ENCODE data around the gene KRT37. TPM values are rescaled to one million over a fixed set of nuclear protein-coding genes. Genes with fewer than 3 reads are reported as not detected.

Gene KRT37
- total RNA-seq = not detected
- long read RNA-seq = 0 reads

- H3K4me1 ChIP-seq = no peaks in the 10 kb centered on the region
- no peaks in the 10 kb centered on the region for H3K27me3 ChIP-seq (ENCODE audit: low read depth)
- no peaks in the 10 kb centered on the region for H3K36me3 ChIP-seq
- ATAC-seq (no peak), DNase-seq (no peak)
- no peaks in the 10 kb centered on the region for H3K9me3 ChIP-seq
- intact Hi-C loops (cut with DNase I) = no loop called here
- TF ChIP-seq, protein P1, sequence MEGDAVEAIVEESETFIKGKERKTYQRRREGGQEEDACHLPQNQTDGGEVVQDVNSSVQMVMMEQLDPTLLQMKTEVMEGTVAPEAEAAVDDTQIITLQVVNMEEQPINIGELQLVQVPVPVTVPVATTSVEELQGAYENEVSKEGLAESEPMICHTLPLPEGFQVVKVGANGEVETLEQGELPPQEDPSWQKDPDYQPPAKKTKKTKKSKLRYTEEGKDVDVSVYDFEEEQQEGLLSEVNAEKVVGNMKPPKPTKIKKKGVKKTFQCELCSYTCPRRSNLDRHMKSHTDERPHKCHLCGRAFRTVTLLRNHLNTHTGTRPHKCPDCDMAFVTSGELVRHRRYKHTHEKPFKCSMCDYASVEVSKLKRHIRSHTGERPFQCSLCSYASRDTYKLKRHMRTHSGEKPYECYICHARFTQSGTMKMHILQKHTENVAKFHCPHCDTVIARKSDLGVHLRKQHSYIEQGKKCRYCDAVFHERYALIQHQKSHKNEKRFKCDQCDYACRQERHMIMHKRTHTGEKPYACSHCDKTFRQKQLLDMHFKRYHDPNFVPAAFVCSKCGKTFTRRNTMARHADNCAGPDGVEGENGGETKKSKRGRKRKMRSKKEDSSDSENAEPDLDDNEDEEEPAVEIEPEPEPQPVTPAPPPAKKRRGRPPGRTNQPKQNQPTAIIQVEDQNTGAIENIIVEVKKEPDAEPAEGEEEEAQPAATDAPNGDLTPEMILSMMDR (IDR thresholded peaks at IDR 0.05) = no peak
- no peak within 1 kb of the TSS for H3K27ac ChIP-seq
- H3K4me3 ChIP-seq = no peak within 1 kb of the TSS
These were observed at the start of gene KRT37 for GRCh38 chr17:41424111-41424635. KRT37 (minus strand) TSS chr17:41424585; CDS start chr17:41424523, 62 bp downstream.

- TF ChIP-seq, protein P1 (IDR thresholded peaks at IDR 0.05) = no peak
- DNase-seq (no peak), ATAC-seq (no peak)
- Histone ChIP-seq H3K27ac (no peak overlapping the region), H3K4me3 (no peak overlapping the region), H3K4me1 (peaks cover 12% of the 10 kb centered on the region), H3K36me3 (no peaks in the 10 kb centered on the region), H3K9me3 (peaks cover 4% of the 10 kb centered on the region), H3K27me3 (ENCODE audit: low read depth) (no peaks in the 10 kb centered on the region)
- intact Hi-C loops (cut with DNase I) = no loop called here
These were observed 44.0 kb upstream of the KRT37 start for GRCh38 chr17:41468346-41468745.

- intact Hi-C loops (cut with DNase I) = no loop called here
- no peak overlapping the region for H3K27ac ChIP-seq
- DNase-seq (no peak), ATAC-seq (no peak)
- TF ChIP-seq, protein P1 (IDR thresholded peaks at IDR 0.05) = no peak
- peaks cover 12% of the 10 kb centered on the region for H3K4me1 ChIP-seq
- H3K9me3 ChIP-seq = peaks cover 4% of the 10 kb centered on the region
- no peak overlapping the region for H3K4me3 ChIP-seq
- no peaks in the 10 kb centered on the region for H3K36me3 ChIP-seq
- H3K27me3 ChIP-seq (ENCODE audit: low read depth) = no peaks in the 10 kb centered on the region
These were observed 43.2 kb upstream of the KRT37 start for GRCh38 chr17:41467561-41467960.

DNA sequence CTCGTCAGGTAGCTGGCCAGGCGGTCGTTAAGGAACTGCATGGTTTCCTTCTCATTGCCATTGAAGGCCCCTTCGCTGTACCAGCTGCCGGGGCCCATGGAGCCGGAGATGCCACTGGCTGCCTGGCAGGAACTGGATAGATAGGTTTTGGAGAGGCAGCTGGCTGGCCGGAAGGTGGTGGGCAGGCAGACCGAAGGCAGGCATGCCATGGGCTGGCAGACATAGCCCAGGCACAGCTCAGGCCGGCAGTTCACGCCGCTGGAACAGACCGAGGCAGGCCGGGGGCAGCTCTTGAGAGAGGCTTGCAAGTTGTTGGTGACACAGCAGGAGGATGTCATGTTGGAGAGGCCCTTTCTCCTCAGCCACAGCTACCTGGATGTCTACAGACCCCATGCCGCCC, 42.6 kb upstream of the KRT37 start, which contains the start of gene KRT32:
KRT32 (minus strand) TSS at position 399 of the 400 bp plus-strand sequence; CDS start at position 338, 61 bp downstream.
- intact Hi-C loops (cut with DNase I) = no loop called here
- H3K9me3 ChIP-seq = peaks cover 4% of the 10 kb centered on the region
- H3K4me3 ChIP-seq = no peak within 1 kb of the TSS
- H3K4me1 ChIP-seq = peaks cover 12% of the 10 kb centered on the region
- no peak for ATAC-seq
- H3K27ac ChIP-seq = no peak within 1 kb of the TSS
- no peaks in the 10 kb centered on the region for H3K36me3 ChIP-seq
- TF ChIP-seq, protein P1 (IDR thresholded peaks at IDR 0.05) = no peak
- no peak for DNase-seq
- no peaks in the 10 kb centered on the region for H3K27me3 ChIP-seq (ENCODE audit: low read depth)

DNA sequence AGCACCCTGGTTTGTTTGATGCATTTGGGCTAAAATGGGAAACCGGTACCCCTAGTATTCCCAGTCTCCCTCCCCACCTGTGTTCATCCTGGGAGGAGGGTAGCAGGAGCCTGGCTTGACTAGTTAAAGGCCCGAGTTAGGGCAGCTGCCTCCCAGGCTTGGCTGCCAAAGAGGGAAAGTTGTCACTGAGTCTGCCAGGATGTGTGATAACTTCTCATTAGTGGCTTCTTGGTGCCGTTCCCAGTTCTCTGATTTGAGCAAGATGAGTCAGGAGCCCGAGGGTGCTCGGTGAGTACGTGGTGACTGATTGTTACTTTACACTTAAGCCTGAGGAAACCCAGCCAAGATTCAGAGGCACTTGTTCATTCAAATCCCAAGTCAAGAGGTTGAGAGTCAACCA, 40.3 kb upstream of the KRT37 start:
- Histone ChIP-seq H3K36me3 (no peaks in the 10 kb centered on the region), H3K4me3 (no peak overlapping the region), H3K27me3 (ENCODE audit: low read depth) (no peaks in the 10 kb centered on the region), H3K4me1 (peaks cover 12% of the 10 kb centered on the region), H3K27ac (no peak overlapping the region), H3K9me3 (peaks cover 4% of the 10 kb centered on the region)
- intact Hi-C loops (cut with DNase I) = no loop called here
- DNase-seq = peak; percentile 67
- peak; percentile 92 to 96 for ATAC-seq
- TF ChIP-seq, protein P1 (IDR thresholded peaks at IDR 0.05) = no peak

Data from lower lobe of right lung (tissue), 2 donors.